ENCODE measurements around the gene SMCHD1.
"Not testable (repeated sequence)": the region's sequence is repeated elsewhere in the genome, so short reads cannot be mapped to it uniquely, and the experiment has no call there.

SMCHD1 gene

GRCh38 chr18:2723207-2723606 lies 67.7 kb downstream of the SMCHD1 start:
- no peak for DNase-seq

- DNase-seq, result no peak
These were observed 74.2 kb downstream of the SMCHD1 start for GRCh38 chr18:2729757-2730156.

GRCh38 chr18:2736823-2737222 lies 81.3 kb downstream of the SMCHD1 start:
- DNase-seq, result no peak

DNA sequence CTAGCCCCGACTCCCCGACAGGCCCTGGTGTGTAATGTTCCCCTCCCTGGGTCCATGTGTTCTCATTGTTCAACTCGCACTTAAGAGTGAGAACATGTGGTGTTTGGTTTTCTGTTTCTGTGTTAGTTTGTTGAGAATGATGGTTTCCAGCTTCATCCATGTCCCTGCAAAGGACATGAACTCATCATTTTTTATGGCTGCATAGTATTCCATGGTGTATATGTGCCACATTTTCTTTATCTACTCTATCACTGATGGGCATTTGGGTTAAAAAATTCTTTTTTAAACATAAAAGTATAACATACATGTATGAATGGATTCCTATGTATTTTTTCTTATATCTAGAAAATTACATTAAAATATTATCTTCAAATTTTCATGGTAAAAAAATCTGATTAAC lies 84.6 kb downstream of the SMCHD1 start:
- not testable (repeated sequence) for DNase-seq

GRCh38 chr18:2746274-2746673 lies 90.7 kb downstream of the SMCHD1 start:
- no peak for DNase-seq

- DNase-seq, result no peak
These were observed 102.8 kb downstream of the SMCHD1 start for GRCh38 chr18:2758309-2758708.

DNA sequence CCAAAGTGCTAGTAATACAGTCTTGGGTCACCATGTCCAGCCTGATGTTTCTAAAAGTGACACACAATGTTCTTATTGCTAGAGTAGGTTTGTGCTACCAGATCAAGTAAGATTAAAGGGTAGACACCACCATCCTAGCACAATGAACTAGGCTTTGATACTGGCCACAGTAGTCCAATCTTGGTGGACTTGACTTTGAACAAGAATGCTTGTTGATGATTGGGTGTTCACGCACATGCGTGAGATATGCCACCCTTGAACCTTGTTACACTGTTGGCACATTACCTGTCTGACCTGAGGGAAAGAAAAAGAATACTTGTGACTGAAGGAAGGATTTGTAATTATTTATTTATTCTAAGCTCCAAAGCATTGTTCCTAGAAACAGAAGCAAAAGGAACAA lies 119.1 kb downstream of the SMCHD1 start:
- DNase-seq, result no peak

- DNase-seq, result no peak
These were observed 121.1 kb downstream of the SMCHD1 start for GRCh38 chr18:2776601-2777000.

- no peak for DNase-seq
These were observed 121.7 kb downstream of the SMCHD1 start for GRCh38 chr18:2777241-2777640.

- DNase-seq, result no peak
These were observed 125.2 kb downstream of the SMCHD1 start for GRCh38 chr18:2780750-2781149.

- DNase-seq, result no peak
These were observed 131.7 kb downstream of the SMCHD1 start for GRCh38 chr18:2787225-2787624.

- DNase-seq, result no peak
These were observed 136.9 kb downstream of the SMCHD1 start for GRCh38 chr18:2792395-2792794.

DNA sequence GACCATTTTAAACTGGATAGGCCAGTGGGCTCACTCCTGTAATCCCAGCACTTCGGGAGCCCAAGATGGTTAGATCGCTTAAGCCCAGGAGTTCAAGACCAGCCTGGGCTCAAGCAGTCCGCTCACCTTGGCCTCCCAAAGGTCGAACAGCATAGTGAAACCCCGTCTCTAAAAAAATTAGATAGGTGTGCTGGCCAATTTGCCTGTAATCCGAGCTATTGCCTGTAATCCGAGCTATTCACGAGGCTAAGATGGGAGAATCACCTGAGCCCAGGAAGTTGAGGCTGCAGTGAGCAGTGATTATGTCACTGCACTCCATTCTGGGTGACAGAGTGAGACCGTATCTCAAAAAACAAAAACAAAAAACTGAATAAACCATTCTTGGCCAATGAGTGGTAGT lies 138.6 kb downstream of the SMCHD1 start:
- no peak for DNase-seq

GRCh38 chr18:2797951-2798350 lies 142.4 kb downstream of the SMCHD1 start:
- DNase-seq, result no peak

- DNase-seq, result no peak
These were observed 143.8 kb downstream of the SMCHD1 start for GRCh38 chr18:2799369-2799768.

DNA sequence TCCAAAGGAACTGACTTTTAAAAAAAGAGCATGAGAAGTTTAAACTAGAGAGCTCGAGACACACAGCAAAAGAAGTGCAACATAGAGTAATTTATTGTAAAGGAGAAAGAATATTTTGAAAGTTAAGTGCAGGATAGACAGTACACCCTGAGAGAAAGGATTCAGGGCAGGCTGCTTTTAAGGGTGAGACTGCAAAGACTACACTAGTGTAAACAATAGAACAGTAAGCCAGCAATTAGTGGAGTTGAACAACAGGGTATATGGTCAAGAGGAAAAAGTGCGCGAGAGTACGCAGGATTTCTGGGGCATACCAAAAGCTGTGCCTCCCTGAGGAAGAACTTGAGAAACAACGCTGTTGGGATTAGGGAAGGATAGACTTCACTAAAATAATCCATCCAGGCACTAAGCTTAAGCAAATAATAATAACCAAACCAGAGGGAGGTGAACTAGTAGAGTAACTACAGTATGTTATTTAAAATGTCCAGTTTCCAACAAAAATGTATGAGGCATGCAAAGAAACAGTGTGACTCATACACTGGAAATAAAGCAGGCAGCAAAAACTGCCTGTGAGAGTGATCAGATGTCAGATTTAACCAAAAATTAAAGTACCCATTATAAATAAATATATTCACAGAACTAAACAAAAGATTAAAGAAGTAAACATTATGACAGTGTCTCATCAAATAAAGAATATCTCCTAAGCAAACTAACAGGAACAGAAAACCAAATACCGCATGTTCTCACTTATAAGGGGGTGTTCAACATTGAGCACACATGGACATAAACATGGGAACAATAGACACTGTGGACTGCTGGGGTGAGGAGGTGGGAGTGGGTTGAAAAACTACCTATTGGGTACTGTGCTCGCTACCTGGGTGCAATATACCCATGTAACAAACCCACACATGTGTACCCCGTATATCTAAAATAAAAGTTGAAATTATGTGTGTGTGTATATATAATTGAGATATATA lies 150.7 kb downstream of the SMCHD1 start:
- no peak for DNase-seq

GRCh38 chr18:2808640-2809039 lies 153.1 kb downstream of the SMCHD1 start:
- not testable (repeated sequence) for DNase-seq

DNA sequence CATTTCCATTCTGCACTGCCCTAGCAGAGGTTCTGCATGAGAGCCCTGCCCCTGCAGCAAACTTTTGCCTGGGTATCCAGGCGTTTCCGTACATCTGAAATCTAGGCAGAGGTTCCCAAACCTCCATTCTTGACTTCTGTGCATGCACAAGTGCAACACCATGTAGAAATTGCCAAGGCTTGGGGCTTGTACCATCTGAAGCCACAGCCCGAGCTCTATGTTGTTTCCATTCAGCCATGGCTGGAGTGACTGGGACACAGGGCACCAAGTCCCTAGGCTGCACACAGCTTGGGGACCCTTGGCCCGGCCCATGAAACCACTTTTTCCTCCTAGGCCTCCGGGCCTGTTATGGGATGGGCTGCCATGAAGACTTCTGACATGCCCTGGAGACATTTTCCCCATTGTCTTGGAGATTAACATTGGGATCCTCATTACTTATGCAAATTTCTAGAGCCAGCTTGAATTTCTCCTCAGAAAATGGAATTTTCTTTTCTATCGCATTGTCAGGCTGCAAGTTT lies 154.2 kb downstream of the SMCHD1 start:
- not testable (repeated sequence) for DNase-seq

DNA sequence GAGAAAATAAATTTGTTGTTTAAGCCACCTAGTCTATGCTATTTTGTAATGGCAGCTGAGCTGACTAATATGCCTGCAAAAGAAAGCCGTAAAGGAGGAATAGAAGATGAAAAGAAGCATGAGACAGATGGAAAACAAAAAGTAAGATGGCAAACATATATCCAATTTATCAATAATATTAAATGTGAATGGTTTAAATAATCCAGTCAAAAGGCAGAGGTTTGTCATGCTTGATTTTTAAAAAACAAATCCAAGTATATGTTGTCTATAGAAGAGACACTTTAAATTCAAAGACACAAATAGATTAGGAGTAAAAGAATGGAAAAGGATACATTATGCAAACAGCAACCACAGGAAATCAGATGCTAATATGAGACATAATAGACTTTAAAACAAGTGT lies 155.9 kb downstream of the SMCHD1 start:
- no peak for DNase-seq

DNA sequence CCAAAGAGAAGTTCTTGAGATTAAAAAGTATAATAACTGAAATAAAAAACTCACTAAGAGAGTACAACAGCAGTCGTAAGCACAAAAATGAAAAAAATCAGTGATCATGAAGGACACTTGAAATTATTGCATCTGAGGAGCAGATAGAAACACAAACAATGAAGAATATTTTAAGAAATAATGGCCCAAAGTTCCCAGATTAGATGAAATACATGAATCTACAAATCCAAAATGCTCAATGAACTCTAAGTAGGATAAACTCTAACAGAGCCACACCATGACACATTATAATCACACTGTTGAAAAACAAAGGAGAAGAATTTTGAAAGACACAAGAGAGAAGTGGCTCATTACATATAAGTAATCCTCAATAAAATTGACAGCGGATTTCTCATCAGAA lies 159.4 kb downstream of the SMCHD1 start:
- DNase-seq, result no peak

- no peak for DNase-seq
These were observed 162.8 kb downstream of the SMCHD1 start for GRCh38 chr18:2818281-2818680.

GRCh38 chr18:2821695-2822094 lies 166.2 kb downstream of the SMCHD1 start:
- no peak for DNase-seq

GRCh38 chr18:2822213-2822921 lies 166.8 kb downstream of the SMCHD1 start:
- no peak for DNase-seq

GRCh38 chr18:2823202-2823601 lies 167.7 kb downstream of the SMCHD1 start:
- DNase-seq, result no peak
